Caco-2 (cell line): ENCODE measurements around the gene ZKSCAN8. TPM values are rescaled to one million over a fixed set of nuclear protein-coding genes. Genes with fewer than 3 reads are reported as not detected.

Source experiments
- BruUV-seq: library from RNA; stranded (reverse); fragments of 400-500 nt; replicated peaks from 2 replicates; lab custom pipeline; 2021; lab: Mats Ljungman, UMichigan
- CTCF ChIA-PET: fragments of 300-600 bp; sonication (Branson Sonifier 250); formaldehyde crosslinking; loops from one replicate; lab custom pipeline; 2022; ENCODE audit warnings: antibody characterized with exemption; lab: Charles Lee
- POLR2A ChIA-PET: fragments of 300-600 bp; sonication (Branson Sonifier 250); formaldehyde crosslinking; loops from one replicate; lab custom pipeline; 2022; ENCODE audit warnings: antibody characterized with exemption; lab: Charles Lee
- DNase-seq, 2 experiments: peaks; one replicate each; pipeline versions ENCODE4 v3.0.0 to v3.0.0-alpha.2; 2020 to 2022
- H3K27me3 ChIP-seq: replicated peaks from 2 replicates; pipeline ENCODE4 v1.6.0; 2011; ENCODE audit warnings: low read length; ENCODE audit not compliant: control insufficient read depth, insufficient read depth
- H3K36me3 ChIP-seq: 2 replicates; pipeline ENCODE4 v1.5.1; 2011; ENCODE audit warnings: low read length; ENCODE audit not compliant: control insufficient read depth, insufficient read depth
- H3K4me1 ChIP-seq: fragments of 250-450 bp; sonication (Bioruptor Pico); 2 replicates; pipeline ENCODE4 v1.5.1; 2020; ENCODE audit warnings: mild to moderate bottlenecking
- H3K4me3 ChIP-seq: 2 replicates; pipeline ENCODE4 v1.5.1; 2011; ENCODE audit warnings: low read depth, mild to moderate bottlenecking, control low read depth, low read length
- H3K9me3 ChIP-seq: fragments of 250-450 bp; sonication (Bioruptor Pico); 2 replicates; pipeline ENCODE4 v1.5.1; 2020; ENCODE audit warnings: mild to moderate bottlenecking, moderate library complexity
- H3K27ac Mint-ChIP-seq: one replicate; pipeline ENCODE4 v1.8.0; 2022; ENCODE audit warnings: mixed read lengths; ENCODE audit not compliant: unreplicated experiment
- H3K27me3 Mint-ChIP-seq: one replicate; pipeline ENCODE4 v1.8.0; 2022; ENCODE audit warnings: mixed read lengths; ENCODE audit not compliant: insufficient read depth, unreplicated experiment
- H3K36me3 Mint-ChIP-seq: one replicate; pipeline ENCODE4 v1.8.0; 2022; ENCODE audit warnings: mild to moderate bottlenecking, mixed read lengths; ENCODE audit not compliant: insufficient read depth, unreplicated experiment
- H3K4me1 Mint-ChIP-seq: one replicate; pipeline ENCODE4 v1.8.0; 2022; ENCODE audit warnings: low read depth, mixed read lengths; ENCODE audit not compliant: unreplicated experiment
- H3K4me3 Mint-ChIP-seq: one replicate; pipeline ENCODE4 v1.8.0; 2022; ENCODE audit warnings: mild to moderate bottlenecking, moderate library complexity, mixed read lengths; ENCODE audit not compliant: unreplicated experiment
- H3K9me3 Mint-ChIP-seq: one replicate; pipeline ENCODE4 v1.8.0; 2022; ENCODE audit warnings: mixed read lengths; ENCODE audit not compliant: unreplicated experiment
- intact Hi-C: fragments of 100-400 bp; cut with micrococcal nuclease; formaldehyde crosslinking; loops from one replicate; pipeline ENCODE4 v1.10.0; 2022; ENCODE audit not compliant: unreplicated experiment
- total RNA-seq: library from RNA; stranded (reverse); gene quantifications from 2 replicates; pipeline ENCODE4 v1.2.3, GENCODE V29; 2022
- TF ChIP-seq, protein P1 (sequence below), 2 experiments: fragments of 200-600 bp in 1 of 2; IDR thresholded peaks; 1 replicate in 1 of 2; 2 replicates in 1 of 2; pipeline versions ENCODE4 v1.5.1 to v1.8.0; 2011 to 2022; ENCODE audit warnings: antibody characterized with exemption in 1 of 2, control low read depth in 1 of 2, inconsistent platforms in 1 of 2, low read depth in 1 of 2, low read length in 1 of 2, mild to moderate bottlenecking in 1 of 2, moderate library complexity in 1 of 2; ENCODE audit not compliant: insufficient read depth in 1 of 2, severe bottlenecking in 1 of 2, unreplicated experiment in 1 of 2

Gene ZKSCAN8
- total RNA-seq, 1 experiment from 2014 or later: 17.0 TPM

DNA sequence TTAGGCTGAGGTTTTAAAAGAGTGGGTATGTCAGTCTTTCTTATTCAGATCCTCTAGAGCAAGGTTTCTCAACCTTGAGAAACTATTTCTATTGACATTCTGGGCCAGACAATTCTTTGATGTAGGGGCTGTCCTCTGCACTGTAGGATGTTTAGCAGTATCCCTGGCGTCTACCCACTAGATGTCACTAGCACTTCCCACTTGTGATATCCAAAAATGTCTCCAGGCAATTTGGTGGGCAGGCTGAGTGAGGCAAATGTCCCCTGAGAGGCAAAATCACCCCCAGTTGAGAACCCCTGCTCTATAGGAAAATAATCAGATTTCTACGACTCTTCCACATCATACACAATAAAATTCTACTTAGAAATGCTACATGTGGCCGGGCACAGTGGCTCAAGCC lies 7.7 kb upstream of the ZKSCAN8 start:
- no peak overlapping the region for H3K4me3 Mint-ChIP-seq
- Histone ChIP-seq H3K9me3 (no peaks in the 10 kb centered on the region), H3K4me3 (no peak overlapping the region), H3K27me3 (no peaks in the 10 kb centered on the region), H3K36me3 (no peaks in the 10 kb centered on the region), H3K4me1 (peaks cover 6% of the 10 kb centered on the region; the same call in 1 of the 2 replicates)
- TF ChIP-seq, protein P1, sequence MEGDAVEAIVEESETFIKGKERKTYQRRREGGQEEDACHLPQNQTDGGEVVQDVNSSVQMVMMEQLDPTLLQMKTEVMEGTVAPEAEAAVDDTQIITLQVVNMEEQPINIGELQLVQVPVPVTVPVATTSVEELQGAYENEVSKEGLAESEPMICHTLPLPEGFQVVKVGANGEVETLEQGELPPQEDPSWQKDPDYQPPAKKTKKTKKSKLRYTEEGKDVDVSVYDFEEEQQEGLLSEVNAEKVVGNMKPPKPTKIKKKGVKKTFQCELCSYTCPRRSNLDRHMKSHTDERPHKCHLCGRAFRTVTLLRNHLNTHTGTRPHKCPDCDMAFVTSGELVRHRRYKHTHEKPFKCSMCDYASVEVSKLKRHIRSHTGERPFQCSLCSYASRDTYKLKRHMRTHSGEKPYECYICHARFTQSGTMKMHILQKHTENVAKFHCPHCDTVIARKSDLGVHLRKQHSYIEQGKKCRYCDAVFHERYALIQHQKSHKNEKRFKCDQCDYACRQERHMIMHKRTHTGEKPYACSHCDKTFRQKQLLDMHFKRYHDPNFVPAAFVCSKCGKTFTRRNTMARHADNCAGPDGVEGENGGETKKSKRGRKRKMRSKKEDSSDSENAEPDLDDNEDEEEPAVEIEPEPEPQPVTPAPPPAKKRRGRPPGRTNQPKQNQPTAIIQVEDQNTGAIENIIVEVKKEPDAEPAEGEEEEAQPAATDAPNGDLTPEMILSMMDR (IDR thresholded peaks at IDR 0.05; ENCODE audit: insufficient read depth in 1 of 2, low read depth in 1 of 2, low read length in 1 of 2, severe bottlenecking in 1 of 2, unreplicated experiment in 1 of 2): peak; percentile 31 to 50
- intact Hi-C loops: loop anchor here (1.0 kb wide), 2 partner anchors 222 to 249 kb away; no protein-coding TSS in a partner anchor
- peaks cover 12% of the 10 kb centered on the region for H3K36me3 Mint-ChIP-seq
- peaks cover 13% of the 10 kb centered on the region for H3K4me1 Mint-ChIP-seq
- ChIA-PET POLR2A (no interaction called here), CTCF (no interaction called here)
- peak in 1 of 2 experiments; percentile 42 for DNase-seq
- H3K27ac Mint-ChIP-seq: no peak overlapping the region
- H3K9me3 Mint-ChIP-seq: no peaks in the 10 kb centered on the region
- no peaks in the 10 kb centered on the region for H3K27me3 Mint-ChIP-seq
- BruUV-seq: no TSS peak

DNA sequence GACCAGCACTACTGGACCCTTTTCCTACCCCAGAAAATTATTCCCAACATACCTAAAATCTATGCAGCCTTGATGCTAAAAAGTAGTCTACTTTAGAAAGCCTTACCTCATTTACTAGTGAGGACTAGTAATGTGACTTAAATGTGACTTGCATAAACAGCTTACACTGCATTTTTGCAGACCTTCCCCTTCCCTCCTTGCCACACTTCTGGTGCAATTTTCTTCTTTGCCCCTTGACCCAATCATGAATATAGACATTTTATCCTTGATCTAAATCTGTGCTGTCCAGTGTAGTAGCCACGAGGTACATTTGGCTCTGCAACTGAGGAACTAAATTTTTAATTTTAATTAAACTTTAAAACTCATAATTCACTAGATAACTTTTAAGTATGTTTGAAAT lies 7.0 kb upstream of the ZKSCAN8 start:
- no peak for DNase-seq
- Mint-ChIP-seq H3K4me1 (peaks cover 13% of the 10 kb centered on the region), H3K36me3 (peaks cover 12% of the 10 kb centered on the region), H3K9me3 (no peaks in the 10 kb centered on the region), H3K27ac (no peak overlapping the region), H3K27me3 (no peaks in the 10 kb centered on the region), H3K4me3 (no peak overlapping the region)
- intact Hi-C loops: loop anchor here (1.0 kb wide), 2 partner anchors 222 to 249 kb away; no protein-coding TSS in a partner anchor
- no peaks in the 10 kb centered on the region for H3K27me3 ChIP-seq
- TF ChIP-seq, protein P1 (IDR thresholded peaks at IDR 0.05; ENCODE audit: insufficient read depth in 1 of 2, low read depth in 1 of 2, low read length in 1 of 2, severe bottlenecking in 1 of 2, unreplicated experiment in 1 of 2): no peak
- peaks cover 6% of the 10 kb centered on the region; the same call in 1 of the 2 replicates for H3K4me1 ChIP-seq
- CTCF ChIA-PET: no interaction called here
- H3K4me3 ChIP-seq: no peak overlapping the region
- no peaks in the 10 kb centered on the region for H3K9me3 ChIP-seq
- no peaks in the 10 kb centered on the region for H3K36me3 ChIP-seq
- BruUV-seq: no TSS peak
- POLR2A ChIA-PET: no interaction called here

DNA sequence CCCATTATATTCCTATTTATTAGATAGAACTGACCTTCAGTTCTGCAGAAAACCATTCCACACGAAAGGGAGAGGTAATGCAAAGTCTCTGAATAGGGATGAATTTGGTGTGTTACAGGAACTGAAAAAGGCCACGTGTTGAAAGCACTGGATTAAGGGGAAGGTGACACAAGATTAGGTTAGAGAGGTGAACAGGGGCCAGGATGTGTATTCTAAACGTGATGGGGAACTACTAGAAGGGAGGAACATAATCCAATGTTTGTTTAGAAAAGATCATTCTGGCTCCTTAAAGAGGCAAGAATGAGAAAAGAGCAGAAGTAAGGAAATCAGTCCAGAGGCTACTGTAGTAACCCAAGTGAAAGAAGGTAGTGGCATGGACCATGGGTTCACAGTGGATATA lies 6.3 kb upstream of the ZKSCAN8 start:
- Mint-ChIP-seq H3K4me1 (peaks cover 13% of the 10 kb centered on the region), H3K9me3 (no peaks in the 10 kb centered on the region), H3K27me3 (no peaks in the 10 kb centered on the region), H3K4me3 (peak overlapping the region; percentile 96), H3K27ac (no peak overlapping the region), H3K36me3 (peaks cover 12% of the 10 kb centered on the region)
- H3K4me3 ChIP-seq: no peak overlapping the region
- ChIA-PET POLR2A (no interaction called here), CTCF (no interaction called here)
- TF ChIP-seq, protein P1 (IDR thresholded peaks at IDR 0.05; ENCODE audit: insufficient read depth in 1 of 2, low read depth in 1 of 2, low read length in 1 of 2, severe bottlenecking in 1 of 2, unreplicated experiment in 1 of 2): no peak
- DNase-seq: no peak
- H3K4me1 ChIP-seq: peaks cover 6% of the 10 kb centered on the region; the same call in 1 of the 2 replicates
- no peaks in the 10 kb centered on the region for H3K9me3 ChIP-seq
- H3K36me3 ChIP-seq: no peaks in the 10 kb centered on the region
- intact Hi-C loops: no loop called here
- no peaks in the 10 kb centered on the region for H3K27me3 ChIP-seq
- no TSS peak for BruUV-seq
